MM.1S (cell line): ENCODE data around the gene FOXK1.

Experiments used
- DNase-seq: peaks from one replicate; pipeline ENCODE4 v3.0.0-alpha.2; 2015
- H2AFZ ChIP-seq: fragments of 300-600 bp; sonication (generic); 2 replicates; pipeline ENCODE4 v1.6.0; 2016; ENCODE audit warnings: antibody characterized with exemption, low read length
- H3F3A ChIP-seq: fragments of 300-600 bp; sonication (generic); 2 replicates; pipeline ENCODE4 v1.6.1; 2016; ENCODE audit warnings: mild to moderate bottlenecking, antibody characterized with exemption, low read length, moderate library complexity, mixed read lengths; ENCODE audit not compliant: insufficient read depth
- H3K27ac ChIP-seq: fragments of 300-600 bp; sonication (generic); 2 replicates; pipeline ENCODE4 v1.5.1; 2016; ENCODE audit warnings: mild to moderate bottlenecking, low read length
- H3K27me3 ChIP-seq: fragments of 300-600 bp; sonication (generic); replicated peaks from 2 replicates; pipeline ENCODE4 v1.6.0; 2016; ENCODE audit warnings: low read length; ENCODE audit not compliant: insufficient read depth
- H3K36me3 ChIP-seq: fragments of 300-600 bp; sonication (generic); replicated peaks from 2 replicates; pipeline ENCODE4 v1.6.1; 2016; ENCODE audit warnings: mild to moderate bottlenecking, low read length, mixed read lengths; ENCODE audit not compliant: insufficient read depth
- H3K4me1 ChIP-seq: fragments of 300-600 bp; sonication (generic); 2 replicates; pipeline ENCODE4 v1.6.1; 2016; ENCODE audit warnings: low read length, mixed read lengths
- H3K4me2 ChIP-seq: fragments of 300-600 bp; sonication (generic); 2 replicates; pipeline ENCODE4 v1.6.0; 2016; ENCODE audit warnings: low read depth, low read length
- H3K4me3 ChIP-seq: fragments of 300-600 bp; sonication (generic); 2 replicates; pipeline ENCODE4 v1.5.1; 2016; ENCODE audit warnings: low read length, mixed read lengths
- H3K79me2 ChIP-seq: fragments of 300-600 bp; sonication (generic); 2 replicates; pipeline ENCODE4 v1.6.1; 2016; ENCODE audit warnings: mixed run types, low read length, mixed read lengths
- H3K9ac ChIP-seq: fragments of 300-600 bp; sonication (generic); 2 replicates; pipeline ENCODE4 v1.6.1; 2016; ENCODE audit warnings: low read length, mixed read lengths
- H3K9me2 ChIP-seq: fragments of 300-600 bp; sonication (generic); replicated peaks from 2 replicates; pipeline ENCODE4 v1.6.1; 2016; ENCODE audit warnings: mild to moderate bottlenecking, low read length, mixed read lengths; ENCODE audit not compliant: insufficient read depth
- H3K9me3 ChIP-seq: fragments of 300-600 bp; sonication (generic); replicated peaks from 2 replicates; pipeline ENCODE4 v1.6.1; 2016; ENCODE audit warnings: mild to moderate bottlenecking, low read length, mixed read lengths; ENCODE audit not compliant: insufficient read depth
- H4K20me1 ChIP-seq: fragments of 300-600 bp; sonication (generic); 2 replicates; pipeline ENCODE4 v1.6.1; 2016; ENCODE audit warnings: mild to moderate bottlenecking, low read length, moderate library complexity, mixed read lengths; ENCODE audit not compliant: insufficient read depth
- EZH2 ChIP-seq: fragments of 300-600 bp; sonication (generic); optimal IDR thresholded peaks from 2 replicates; pipeline ENCODE3; 2017; ENCODE audit warnings: low read depth, mild to moderate bottlenecking, antibody characterized with exemption, low read length, mixed read lengths
- EZH2phosphoT487 ChIP-seq: fragments of 300-600 bp; sonication (generic); IDR thresholded peaks from 2 replicates; pipeline ENCODE4 v1.6.1; 2018; ENCODE audit warnings: antibody characterized with exemption, low read length
- TF ChIP-seq, protein P1 (sequence below): fragments of 300-600 bp; sonication (generic); IDR thresholded peaks from 2 replicates; pipeline ENCODE4 v1.5.1; 2016; ENCODE audit warnings: antibody characterized with exemption, low read length, mixed read lengths

The FOXK1 gene

GRCh38 chr7:4739528-4739992 lies 57.5 kb downstream of the FOXK1 start:
- Histone ChIP-seq H2AFZ (no peak overlapping the region), H3K27ac (peak overlapping the region; percentile 72), H3K4me1 (peaks cover 14% of the 10 kb centered on the region), H3K9me2 (no peaks in the 10 kb centered on the region), H3K36me3 (0 out of 2 replicates have a peak, but pooled peaks cover 2% of the 10 kb centered on the region), H3K9ac (peak overlapping the region; percentile 55), H3K9me3 (no peaks in the 10 kb centered on the region), H3K4me2 (peak overlapping the region; percentile 71), H3K27me3 (no peaks in the 10 kb centered on the region), H4K20me1 (no peaks in the 10 kb centered on the region), H3K79me2 (peaks cover 66% of the 10 kb centered on the region), H3K4me3 (peak overlapping the region; percentile 37), H3F3A (peaks cover 25% of the 10 kb centered on the region)
- TF ChIP-seq EZH2 = no peak
- TF ChIP-seq, protein P1, sequence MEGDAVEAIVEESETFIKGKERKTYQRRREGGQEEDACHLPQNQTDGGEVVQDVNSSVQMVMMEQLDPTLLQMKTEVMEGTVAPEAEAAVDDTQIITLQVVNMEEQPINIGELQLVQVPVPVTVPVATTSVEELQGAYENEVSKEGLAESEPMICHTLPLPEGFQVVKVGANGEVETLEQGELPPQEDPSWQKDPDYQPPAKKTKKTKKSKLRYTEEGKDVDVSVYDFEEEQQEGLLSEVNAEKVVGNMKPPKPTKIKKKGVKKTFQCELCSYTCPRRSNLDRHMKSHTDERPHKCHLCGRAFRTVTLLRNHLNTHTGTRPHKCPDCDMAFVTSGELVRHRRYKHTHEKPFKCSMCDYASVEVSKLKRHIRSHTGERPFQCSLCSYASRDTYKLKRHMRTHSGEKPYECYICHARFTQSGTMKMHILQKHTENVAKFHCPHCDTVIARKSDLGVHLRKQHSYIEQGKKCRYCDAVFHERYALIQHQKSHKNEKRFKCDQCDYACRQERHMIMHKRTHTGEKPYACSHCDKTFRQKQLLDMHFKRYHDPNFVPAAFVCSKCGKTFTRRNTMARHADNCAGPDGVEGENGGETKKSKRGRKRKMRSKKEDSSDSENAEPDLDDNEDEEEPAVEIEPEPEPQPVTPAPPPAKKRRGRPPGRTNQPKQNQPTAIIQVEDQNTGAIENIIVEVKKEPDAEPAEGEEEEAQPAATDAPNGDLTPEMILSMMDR = peak; percentile 33
- DNase-seq = peak; percentile 42

GRCh38 chr7:4740796-4741195 lies 58.7 kb downstream of the FOXK1 start:
- Histone ChIP-seq H3K9me3 (no peaks in the 10 kb centered on the region), H3K9me2 (no peaks in the 10 kb centered on the region), H3K36me3 (0 out of 2 replicates have a peak, but pooled peaks cover 2% of the 10 kb centered on the region), H3K27ac (no peak overlapping the region), H3K9ac (no peak overlapping the region), H3K4me2 (no peak overlapping the region), H3F3A (peaks cover 36% of the 10 kb centered on the region), H2AFZ (no peak overlapping the region), H3K27me3 (no peaks in the 10 kb centered on the region), H3K4me3 (no peak overlapping the region), H3K4me1 (peaks cover 18% of the 10 kb centered on the region), H4K20me1 (no peaks in the 10 kb centered on the region), H3K79me2 (peaks cover 56% of the 10 kb centered on the region)
- TF ChIP-seq, protein P1 = no peak
- TF ChIP-seq EZH2 (no peak), EZH2phosphoT487 (no peak)
- no peak for DNase-seq

- DNase-seq = no peak
- 0 out of 2 replicates have a peak, but pooled peaks cover 2% of the 10 kb centered on the region for H3K36me3 ChIP-seq
- H3F3A ChIP-seq = peaks cover 47% of the 10 kb centered on the region
- H3K9me3 ChIP-seq = no peaks in the 10 kb centered on the region
- H3K4me1 ChIP-seq = peaks cover 18% of the 10 kb centered on the region
- no peaks in the 10 kb centered on the region for H4K20me1 ChIP-seq
- no peak overlapping the region for H2AFZ ChIP-seq
- H3K9me2 ChIP-seq = no peaks in the 10 kb centered on the region
- H3K27me3 ChIP-seq = no peaks in the 10 kb centered on the region
- no peak overlapping the region for H3K4me2 ChIP-seq
- H3K4me3 ChIP-seq = no peak overlapping the region
- no peak overlapping the region for H3K9ac ChIP-seq
- peaks cover 56% of the 10 kb centered on the region for H3K79me2 ChIP-seq
- H3K27ac ChIP-seq = no peak overlapping the region
- TF ChIP-seq EZH2 = no peak
- TF ChIP-seq, protein P1 = no peak
- TF ChIP-seq EZH2phosphoT487 = no peak
These were observed 60.0 kb downstream of the FOXK1 start for GRCh38 chr7:4742051-4742573.
